ENCODE measurements around the gene LRRC74A. TPM values are rescaled to one million over a fixed set of nuclear protein-coding genes. Genes with fewer than 3 reads are reported as not detected.

LRRC74A gene
- total and polyA plus RNA-seq, 8 donors: 0.07 TPM; not detected in 7

DNA sequence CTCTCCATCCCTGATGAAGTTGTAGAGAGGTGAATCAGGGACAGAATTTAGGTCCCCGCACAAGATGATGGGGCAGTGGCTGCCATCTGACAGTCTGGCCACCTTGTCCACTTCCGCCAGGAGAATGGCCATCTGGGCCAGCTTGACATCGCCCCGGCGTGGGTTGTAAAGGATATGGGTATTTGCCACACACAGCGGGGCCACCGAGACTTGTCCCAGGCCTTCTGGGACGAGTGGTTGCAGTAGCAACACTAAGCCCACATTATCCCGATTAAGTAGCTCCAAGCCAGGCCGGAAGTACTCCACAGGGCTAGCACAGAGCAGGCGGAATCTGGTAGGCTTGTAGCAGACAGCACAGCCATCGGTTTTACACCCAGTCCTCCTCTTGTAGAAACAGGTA is 19.8 kb upstream of the LRRC74A start:
- no peaks in the 10 kb centered on the region for H3K27me3 ChIP-seq
- FAIRE-seq: no peak
- H3K36me3 ChIP-seq: peaks cover 10 to 68% (median 38%) of the 10 kb centered on the region in 3 donors
- no peak overlapping the region for H3K27ac ChIP-seq
- 91 to 97% methylated on average over 12 of the region's 12 CpGs for WGBS, 2 donors
- intact Hi-C loops (cut with DNase I): no loop called here
- no peak overlapping the region for H3K4me3 ChIP-seq
- DNase-seq: no peak
- no peak for ATAC-seq
- TF ChIP-seq, protein P1, sequence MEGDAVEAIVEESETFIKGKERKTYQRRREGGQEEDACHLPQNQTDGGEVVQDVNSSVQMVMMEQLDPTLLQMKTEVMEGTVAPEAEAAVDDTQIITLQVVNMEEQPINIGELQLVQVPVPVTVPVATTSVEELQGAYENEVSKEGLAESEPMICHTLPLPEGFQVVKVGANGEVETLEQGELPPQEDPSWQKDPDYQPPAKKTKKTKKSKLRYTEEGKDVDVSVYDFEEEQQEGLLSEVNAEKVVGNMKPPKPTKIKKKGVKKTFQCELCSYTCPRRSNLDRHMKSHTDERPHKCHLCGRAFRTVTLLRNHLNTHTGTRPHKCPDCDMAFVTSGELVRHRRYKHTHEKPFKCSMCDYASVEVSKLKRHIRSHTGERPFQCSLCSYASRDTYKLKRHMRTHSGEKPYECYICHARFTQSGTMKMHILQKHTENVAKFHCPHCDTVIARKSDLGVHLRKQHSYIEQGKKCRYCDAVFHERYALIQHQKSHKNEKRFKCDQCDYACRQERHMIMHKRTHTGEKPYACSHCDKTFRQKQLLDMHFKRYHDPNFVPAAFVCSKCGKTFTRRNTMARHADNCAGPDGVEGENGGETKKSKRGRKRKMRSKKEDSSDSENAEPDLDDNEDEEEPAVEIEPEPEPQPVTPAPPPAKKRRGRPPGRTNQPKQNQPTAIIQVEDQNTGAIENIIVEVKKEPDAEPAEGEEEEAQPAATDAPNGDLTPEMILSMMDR (IDR thresholded peaks at IDR 0.05): no peak
- peaks cover 13% of the 10 kb centered on the region in 3 donors for H3K4me1 ChIP-seq
- H3K9me3 ChIP-seq: no peaks in the 10 kb centered on the region

DNA sequence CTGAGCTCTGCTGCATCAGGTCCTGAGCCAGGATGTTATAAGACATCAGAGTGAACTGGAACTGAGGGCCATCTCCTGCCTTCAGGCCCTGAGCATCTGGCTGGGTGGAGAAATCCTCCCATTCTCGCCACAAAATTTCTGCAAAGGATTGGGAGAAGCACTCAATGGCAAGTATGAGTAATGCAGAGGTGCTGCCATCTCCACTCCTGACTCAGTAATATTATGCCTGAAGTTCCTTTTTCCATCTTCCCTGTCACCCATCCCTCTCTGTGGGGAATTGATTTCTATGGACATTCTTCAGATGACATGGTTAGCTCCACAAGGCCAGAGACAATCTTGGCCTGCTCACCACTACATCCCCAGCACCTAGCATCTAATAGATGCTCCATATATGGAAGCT is 18.2 kb upstream of the LRRC74A start:
- TF ChIP-seq, protein P1 (IDR thresholded peaks at IDR 0.05): no peak
- DNase-seq: no peak
- H3K36me3 ChIP-seq: peaks cover 6 to 52% (median 29%) of the 10 kb centered on the region in 3 donors
- H3K27ac ChIP-seq: no peak overlapping the region
- no peak for FAIRE-seq
- WGBS, 2 donors: 78 to 88% methylated on average over 1 of the region's 1 CpG
- peaks cover 13 to 14% (median 14%) of the 10 kb centered on the region in 3 donors for H3K4me1 ChIP-seq
- no peaks in the 10 kb centered on the region for H3K27me3 ChIP-seq
- no peak for ATAC-seq
- intact Hi-C loops (cut with DNase I): no loop called here
- H3K9me3 ChIP-seq: no peaks in the 10 kb centered on the region
- no peak overlapping the region for H3K4me3 ChIP-seq

DNA sequence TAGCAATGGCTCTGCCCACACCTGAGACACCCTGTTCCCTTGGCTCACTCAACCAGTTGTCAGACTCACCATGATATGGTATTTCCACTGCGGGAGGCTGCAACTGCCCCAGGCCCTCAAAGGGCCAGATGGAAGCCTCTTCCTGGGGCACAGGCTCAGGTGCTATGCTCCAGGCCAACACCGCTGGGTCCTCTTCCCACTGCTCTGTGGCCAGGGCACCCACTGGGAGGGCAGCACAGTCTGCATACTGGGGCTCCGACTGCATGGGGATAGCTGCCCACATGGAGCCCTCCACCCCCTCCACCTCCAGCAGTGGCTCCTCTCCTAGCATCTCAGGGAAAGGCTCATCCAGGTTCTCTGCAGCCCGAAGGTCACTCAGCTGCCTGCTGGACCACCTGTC is 17.2 kb upstream of the LRRC74A start:
- no peak overlapping the region for H3K27ac ChIP-seq
- peaks cover 5 to 42% (median 21%) of the 10 kb centered on the region in 3 donors for H3K36me3 ChIP-seq
- H3K27me3 ChIP-seq: no peaks in the 10 kb centered on the region
- no peak overlapping the region for H3K4me3 ChIP-seq
- no peaks in the 10 kb centered on the region for H3K9me3 ChIP-seq
- TF ChIP-seq, protein P1 (IDR thresholded peaks at IDR 0.05): no peak
- DNase-seq: no peak
- FAIRE-seq: no peak
- no peak for ATAC-seq
- intact Hi-C loops (cut with DNase I): no loop called here
- 82 to 88% methylated on average over 4 of the region's 4 CpGs for WGBS, 2 donors
- peaks cover 17 to 22% (median 19%) of the 10 kb centered on the region in 3 donors for H3K4me1 ChIP-seq

DNA sequence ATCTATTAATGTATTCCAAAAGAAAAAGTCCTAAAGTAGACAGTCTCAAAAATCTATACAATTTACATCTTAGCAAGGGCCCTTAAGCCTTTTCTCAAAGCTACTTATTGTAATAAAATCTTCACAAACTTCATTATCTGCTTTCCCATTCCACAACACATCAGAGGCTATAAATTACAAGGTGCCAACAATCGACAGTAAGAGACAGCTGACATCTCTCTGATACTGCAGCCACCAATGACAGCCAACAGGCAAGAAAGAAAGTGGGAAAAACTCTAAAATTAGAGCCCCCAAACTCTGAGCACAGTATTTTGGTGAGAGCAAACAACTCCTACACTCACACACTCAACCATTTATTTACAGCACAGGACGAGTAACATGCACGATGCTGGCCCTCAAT is 15.7 kb upstream of the LRRC74A start:
- Histone ChIP-seq H3K4me1 (peaks cover 17 to 22% (median 19%) of the 10 kb centered on the region in 3 donors), H3K9me3 (no peaks in the 10 kb centered on the region), H3K36me3 (peaks cover 0 to 34% (median 16%) of the 10 kb centered on the region in 3 donors), H3K27me3 (no peaks in the 10 kb centered on the region), H3K27ac (peak overlapping the region in 2 of 4 donors; percentile 95 to 97), H3K4me3 (peak overlapping the region in 3 of 4 donors; percentile 2 to 70 (median 69))
- TF ChIP-seq, protein P1 (IDR thresholded peaks at IDR 0.05): no peak
- ATAC-seq (no peak), FAIRE-seq (no peak), DNase-seq (no peak)
- WGBS, 2 donors: 3 to 8% methylated on average over 3 of the region's 3 CpGs
- intact Hi-C loops (cut with DNase I): no loop called here

DNA sequence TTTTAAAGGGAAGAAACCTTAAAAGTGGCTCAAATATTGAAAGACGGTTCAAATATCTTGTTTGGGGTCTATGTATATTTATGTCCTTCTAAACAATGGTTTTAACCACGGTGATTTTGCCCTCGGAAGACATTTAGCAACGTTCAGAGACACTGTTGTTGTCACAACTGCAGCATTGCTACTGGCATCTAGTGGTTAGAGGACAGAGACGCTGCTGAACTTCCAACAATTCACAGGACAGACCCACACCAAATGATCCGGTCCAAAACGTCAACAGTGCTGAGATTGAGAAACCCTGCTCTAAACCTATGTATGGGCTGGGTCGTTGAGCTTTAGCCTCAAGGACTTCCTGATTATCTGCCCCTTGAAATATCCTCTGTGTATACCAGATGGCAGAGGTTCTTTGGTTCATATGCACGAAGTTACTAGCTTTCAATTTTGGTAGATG is 15.2 kb upstream of the LRRC74A start:
- H3K4me1 ChIP-seq: peaks cover 17 to 22% (median 19%) of the 10 kb centered on the region in 3 donors
- 1 to 2% methylated on average over 9 of the region's 9 CpGs for WGBS, 2 donors
- peak overlapping the region; percentile 2 to 70 (median 66) for H3K4me3 ChIP-seq
- intact Hi-C loops (cut with DNase I): no loop called here
- peak in 3 of 4 donors; percentile 20 to 24 (median 20) for ATAC-seq
- H3K27ac ChIP-seq: peak overlapping the region in 3 of 4 donors; percentile 15 to 97 (median 95)
- FAIRE-seq: no peak
- DNase-seq: no peak
- TF ChIP-seq, protein P1 (IDR thresholded peaks at IDR 0.05): no peak
- no peaks in the 10 kb centered on the region for H3K9me3 ChIP-seq
- H3K27me3 ChIP-seq: no peaks in the 10 kb centered on the region
- H3K36me3 ChIP-seq: peaks cover 0 to 29% (median 16%) of the 10 kb centered on the region in 3 donors

Measured in pancreas (tissue), 10 donors.